GM18951 (cell line): Measurements from ENCODE around the gene PLEKHA4.
"Not testable (repeated sequence)": the region's sequence is repeated elsewhere in the genome, so short reads cannot be mapped to it uniquely, and the experiment has no call there.

Experiments used
- POLR2A ChIP-seq: IDR thresholded peaks from 4 replicates; pipeline ENCODE4 v1.6.1; 2011; ENCODE audit warnings: mild to moderate bottlenecking; ENCODE audit not compliant: insufficient read length, insufficient read depth; ENCODE audit errors: extremely low read depth
- in situ Hi-C: fragments of 300-500 bp; cut with MboI; formaldehyde crosslinking; loops from one replicate; pipeline ENCODE4 v1.12.0; 2022; ENCODE audit warnings: low sequenced_read_pairs, mixed read lengths, inconsistent platforms; ENCODE audit not compliant: unreplicated experiment

PLEKHA4 gene, protein sequence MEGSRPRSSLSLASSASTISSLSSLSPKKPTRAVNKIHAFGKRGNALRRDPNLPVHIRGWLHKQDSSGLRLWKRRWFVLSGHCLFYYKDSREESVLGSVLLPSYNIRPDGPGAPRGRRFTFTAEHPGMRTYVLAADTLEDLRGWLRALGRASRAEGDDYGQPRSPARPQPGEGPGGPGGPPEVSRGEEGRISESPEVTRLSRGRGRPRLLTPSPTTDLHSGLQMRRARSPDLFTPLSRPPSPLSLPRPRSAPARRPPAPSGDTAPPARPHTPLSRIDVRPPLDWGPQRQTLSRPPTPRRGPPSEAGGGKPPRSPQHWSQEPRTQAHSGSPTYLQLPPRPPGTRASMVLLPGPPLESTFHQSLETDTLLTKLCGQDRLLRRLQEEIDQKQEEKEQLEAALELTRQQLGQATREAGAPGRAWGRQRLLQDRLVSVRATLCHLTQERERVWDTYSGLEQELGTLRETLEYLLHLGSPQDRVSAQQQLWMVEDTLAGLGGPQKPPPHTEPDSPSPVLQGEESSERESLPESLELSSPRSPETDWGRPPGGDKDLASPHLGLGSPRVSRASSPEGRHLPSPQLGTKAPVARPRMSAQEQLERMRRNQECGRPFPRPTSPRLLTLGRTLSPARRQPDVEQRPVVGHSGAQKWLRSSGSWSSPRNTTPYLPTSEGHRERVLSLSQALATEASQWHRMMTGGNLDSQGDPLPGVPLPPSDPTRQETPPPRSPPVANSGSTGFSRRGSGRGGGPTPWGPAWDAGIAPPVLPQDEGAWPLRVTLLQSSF

DNA sequence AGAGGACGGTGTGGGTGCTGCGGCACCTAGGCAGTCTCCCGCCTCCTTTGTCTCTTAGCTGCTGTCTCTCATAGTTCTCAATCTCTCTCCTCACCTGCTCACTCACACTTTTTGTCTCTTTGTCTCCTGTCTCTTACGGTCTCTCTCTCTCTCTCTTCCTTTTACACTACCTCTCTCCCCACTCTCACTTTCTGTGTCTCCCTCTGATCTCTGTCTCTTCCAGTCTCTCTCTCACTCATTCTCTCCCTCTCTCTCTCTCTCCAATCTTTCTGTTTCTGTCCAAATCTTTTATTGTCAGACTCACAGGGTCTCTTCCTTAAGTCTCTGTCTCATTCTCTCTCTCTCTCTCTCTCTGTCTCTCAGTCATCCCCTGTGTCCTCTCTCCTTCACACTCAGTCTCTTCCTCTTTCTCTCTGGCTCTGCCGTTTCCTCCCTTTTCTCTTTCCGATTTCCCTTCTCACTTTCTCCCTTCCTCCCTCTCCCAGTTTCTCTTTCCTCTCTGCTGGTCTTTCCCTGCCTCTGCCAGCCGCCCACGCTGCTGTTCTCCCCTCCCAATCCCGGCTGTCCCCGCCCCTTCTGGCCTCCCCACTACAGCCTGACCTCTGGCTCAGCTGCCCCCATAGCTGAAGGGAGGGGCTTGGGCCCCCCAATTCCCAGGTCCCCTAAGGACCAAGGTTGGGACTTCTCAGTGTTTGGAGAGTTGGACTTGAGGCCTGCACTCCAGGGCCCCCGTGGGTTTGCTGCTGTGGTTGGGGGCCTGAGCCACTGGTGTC, at the start of gene PLEKHA4:
PLEKHA4 (minus strand) TSS at position 504 of the 773 bp plus-strand sequence. CDS start 997 bp downstream, outside the sequence.
- no peak for TF ChIP-seq POLR2A
- in situ Hi-C loops: no loop called here

DNA sequence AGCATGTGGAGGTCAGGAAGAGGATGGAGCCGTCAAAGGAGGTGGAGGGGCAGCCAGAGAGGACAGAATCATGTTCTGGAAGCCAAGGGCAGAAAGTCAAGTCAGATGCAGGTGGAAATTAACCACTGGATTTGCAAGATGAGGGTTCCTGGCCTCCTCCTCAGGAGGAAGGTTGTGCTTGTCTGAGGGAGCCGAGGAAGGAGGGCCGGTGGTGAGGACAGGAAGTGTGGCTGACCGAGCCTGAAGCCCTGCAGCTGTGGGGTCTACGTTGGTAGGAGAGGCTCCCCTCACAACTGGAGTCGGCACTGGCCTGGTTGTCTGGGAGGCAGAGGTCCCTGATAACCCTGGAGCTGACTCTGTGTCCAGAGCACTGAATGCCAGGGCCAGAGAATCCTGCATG, 49.7 kb upstream of the PLEKHA4 start:
- in situ Hi-C loops: no loop called here
- no peak for TF ChIP-seq POLR2A

DNA sequence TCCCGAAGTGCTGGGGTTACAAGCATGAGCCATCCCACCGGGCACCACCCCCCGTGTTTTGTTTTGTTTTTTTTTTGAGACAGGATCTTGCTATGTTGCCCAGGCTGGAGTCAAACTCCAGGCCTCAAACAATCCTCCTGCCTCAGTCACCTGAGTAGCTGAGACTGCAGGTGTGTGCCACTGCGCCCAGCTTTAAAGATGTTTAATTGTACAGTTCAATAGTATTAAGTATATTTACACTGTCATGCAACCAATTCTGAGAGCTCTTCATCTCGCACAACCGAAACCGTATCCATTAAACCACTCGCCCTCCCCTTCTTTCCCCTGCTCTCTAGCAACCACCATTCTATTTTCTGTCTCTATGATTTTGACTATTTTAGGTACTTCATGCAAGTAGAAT, 47.3 kb upstream of the PLEKHA4 start:
- in situ Hi-C loops: no loop called here
- no peak for TF ChIP-seq POLR2A

DNA sequence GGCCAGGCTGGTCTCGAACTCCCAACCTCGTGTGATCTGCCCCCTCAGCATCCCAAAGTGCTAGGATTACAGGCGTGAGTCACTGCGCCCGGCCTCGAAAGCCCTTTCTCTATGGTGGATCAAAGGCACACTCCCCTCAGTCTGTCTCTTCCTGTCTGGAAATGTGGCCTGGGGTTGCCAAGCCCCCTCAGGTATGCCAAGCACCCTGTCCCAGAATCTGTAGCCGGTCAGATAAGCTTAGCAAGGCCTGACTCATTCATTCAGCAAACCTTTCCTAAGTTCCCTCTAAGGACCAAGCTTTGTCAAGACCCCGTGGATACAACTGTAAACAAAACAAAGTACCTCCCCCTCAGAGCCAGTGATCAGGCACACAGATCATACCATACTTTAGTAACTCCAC, 45.8 kb upstream of the PLEKHA4 start:
- no peak for TF ChIP-seq POLR2A
- in situ Hi-C loops: no loop called here

DNA sequence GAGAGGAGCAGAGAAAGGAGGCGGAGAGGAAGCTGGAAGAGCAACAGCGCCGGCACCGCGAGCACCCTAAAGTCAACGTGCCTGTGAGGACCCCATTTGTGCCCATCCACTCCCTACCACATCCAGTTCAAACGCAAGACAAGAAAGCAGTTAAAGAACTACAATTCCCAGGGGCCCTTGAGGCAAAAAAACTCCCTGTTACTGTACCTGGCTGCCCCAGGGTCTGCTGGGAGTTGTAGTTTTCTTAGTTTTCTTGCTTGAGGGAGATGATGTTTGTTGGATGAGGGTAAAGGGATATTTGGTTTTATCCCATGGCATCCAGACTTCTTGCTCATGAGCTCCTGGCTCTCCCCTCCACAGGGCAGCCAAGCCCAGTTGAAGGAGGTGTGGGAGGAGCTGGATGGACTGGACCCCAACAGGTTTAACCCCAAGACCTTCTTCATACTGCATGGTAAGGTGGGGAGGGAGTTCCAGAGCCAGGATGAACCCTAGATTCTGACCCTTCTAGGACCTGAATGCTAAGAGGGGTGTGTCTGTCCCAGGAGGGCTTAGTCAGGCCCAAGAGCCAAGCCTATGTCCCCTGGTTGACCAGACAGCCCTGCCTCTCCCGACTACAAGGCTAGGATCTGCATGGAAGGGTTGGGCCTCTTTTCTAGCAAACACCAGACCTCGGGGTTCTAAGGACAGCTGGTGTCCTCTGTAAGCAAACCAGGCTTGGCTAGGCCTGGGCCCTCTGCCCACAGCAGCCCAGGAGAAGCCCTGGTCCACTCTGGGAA, 44.9 kb upstream of the PLEKHA4 start:
- TF ChIP-seq POLR2A: no peak
- in situ Hi-C loops: no loop called here

DNA sequence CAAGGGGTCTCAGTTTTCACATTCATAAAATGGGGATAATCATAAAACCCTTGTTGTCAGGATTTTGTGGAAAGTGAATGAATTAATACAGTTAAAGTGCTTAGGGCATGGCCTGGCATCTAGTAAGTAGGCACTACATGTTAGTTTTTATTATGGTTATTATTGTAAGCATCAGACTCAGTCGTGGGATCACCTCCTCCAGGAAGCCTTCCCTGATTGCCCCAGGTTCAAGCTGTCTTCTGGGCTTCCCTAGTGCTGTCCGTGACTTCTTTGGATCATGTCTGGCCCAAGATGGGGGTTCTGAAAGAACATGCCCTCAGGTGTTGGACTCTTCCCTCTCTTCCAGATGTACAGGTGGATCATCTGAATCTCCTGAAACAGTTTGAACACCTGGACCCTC, 42.4 kb upstream of the PLEKHA4 start:
- in situ Hi-C loops: no loop called here
- TF ChIP-seq POLR2A: no peak

DNA sequence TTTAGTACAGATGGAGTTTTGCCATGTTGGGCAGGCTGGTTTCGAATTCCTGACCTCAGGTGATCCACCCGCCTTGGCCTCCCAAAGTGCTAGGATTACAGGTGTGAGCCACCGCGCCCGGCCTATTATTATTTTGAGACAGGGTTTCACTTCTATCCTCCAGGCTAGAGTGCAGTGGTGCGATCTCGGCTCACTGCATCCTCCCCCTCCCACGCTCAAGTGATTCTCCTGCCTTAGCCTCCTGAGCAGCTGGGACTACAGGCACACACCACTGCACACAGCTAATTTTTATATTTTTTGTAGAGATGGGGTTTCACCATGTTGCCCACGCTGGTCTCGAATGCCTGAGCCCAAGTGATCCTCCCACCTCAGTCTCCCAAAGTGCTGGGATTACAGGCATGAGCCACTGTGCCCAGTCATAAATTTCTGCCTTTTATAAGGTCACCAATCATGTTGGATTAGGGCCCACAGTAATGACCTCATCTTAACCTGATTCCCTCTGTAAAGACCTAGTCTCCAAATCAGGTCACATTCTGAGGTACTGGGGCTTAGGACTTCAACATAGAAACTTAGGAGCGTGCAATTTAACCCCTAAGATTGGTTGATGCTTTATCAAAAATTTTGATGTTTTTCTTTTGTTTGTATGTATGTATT, 41.1 kb upstream of the PLEKHA4 start:
- in situ Hi-C loops: not testable (repeated sequence)

DNA sequence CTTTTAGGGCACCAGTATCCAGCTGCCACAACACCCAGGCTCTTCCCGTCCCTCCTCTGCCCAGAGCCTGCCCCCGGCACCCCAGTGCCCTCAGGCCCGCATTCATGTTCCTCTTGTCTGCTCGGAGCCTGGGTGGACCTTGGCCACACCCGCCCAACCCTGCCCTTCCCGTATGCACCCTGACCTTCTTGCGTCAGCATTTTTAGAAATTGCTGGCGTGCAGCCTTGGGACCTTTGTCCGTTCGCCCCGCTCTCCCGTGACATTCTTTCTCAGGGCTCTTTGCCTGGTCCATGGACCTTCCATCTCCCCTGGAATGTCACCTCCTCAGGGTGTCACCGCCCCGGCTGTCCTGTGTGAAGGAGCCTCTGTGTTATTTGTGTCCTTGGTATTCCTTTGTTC, 39.3 kb upstream of the PLEKHA4 start:
- no peak for TF ChIP-seq POLR2A
- in situ Hi-C loops: no loop called here

DNA sequence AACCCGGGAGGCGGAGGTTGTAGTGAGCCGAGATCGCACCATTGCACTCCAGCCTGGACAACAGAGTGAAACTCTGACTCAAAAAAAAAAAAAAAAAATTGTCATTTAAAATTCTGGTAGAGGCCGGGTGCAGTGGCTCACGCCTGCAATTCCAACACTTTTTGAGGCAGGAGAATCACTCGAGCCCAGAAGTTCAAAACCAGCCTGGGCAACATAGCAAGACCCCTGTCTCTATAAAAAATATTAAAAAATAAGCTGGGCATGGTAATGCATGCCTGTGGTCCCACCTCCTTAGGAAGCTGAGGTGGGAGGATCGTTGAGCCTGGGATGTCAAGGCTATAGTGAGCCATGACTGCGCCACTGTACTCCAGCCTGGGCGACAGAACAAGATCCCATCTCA, 37.9 kb upstream of the PLEKHA4 start:
- TF ChIP-seq POLR2A: no peak
- in situ Hi-C loops: no loop called here

DNA sequence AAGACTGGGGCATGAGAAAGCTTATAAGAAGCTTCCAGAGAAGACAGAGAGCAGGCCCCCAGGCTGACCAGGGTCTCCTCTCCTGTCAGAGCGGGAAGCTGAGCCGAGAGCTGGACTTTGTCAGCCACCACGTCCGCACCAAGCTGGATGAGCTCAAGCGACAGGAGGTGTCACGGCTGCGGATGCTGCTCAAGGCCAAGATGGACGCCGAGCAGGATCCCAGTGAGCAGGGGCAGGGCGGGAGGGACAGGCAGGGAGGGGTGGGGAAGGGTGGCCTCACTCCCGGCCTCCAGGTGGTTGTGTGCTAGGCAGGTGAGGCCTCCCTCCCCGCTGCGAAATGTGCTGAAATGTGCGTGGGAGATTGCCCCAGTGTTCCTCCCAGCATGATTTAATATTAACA, 37.2 kb upstream of the PLEKHA4 start:
- in situ Hi-C loops: no loop called here

DNA sequence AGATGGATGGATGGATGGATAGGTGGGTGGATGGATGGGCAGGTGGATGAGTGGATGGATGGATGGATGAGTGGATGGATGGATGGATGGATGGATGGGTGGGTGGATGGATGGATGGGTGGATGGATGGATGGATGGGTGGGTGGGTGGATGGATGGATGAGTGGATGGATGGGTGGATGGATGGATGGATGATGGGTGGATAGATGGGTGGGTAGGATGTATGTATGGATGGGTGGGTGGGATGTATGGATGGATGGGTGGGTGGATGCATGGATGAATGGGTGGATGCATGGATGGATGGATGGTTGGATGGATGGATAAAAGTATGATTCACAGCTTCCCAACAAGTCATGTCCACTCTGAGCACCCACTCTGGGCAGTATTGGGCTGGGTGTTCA, 35.4 kb upstream of the PLEKHA4 start:
- in situ Hi-C loops: not testable (repeated sequence)

More for the DNA sequence above, 37.2 kb upstream of the PLEKHA4 start:
- TF ChIP-seq POLR2A: no peak

DNA sequence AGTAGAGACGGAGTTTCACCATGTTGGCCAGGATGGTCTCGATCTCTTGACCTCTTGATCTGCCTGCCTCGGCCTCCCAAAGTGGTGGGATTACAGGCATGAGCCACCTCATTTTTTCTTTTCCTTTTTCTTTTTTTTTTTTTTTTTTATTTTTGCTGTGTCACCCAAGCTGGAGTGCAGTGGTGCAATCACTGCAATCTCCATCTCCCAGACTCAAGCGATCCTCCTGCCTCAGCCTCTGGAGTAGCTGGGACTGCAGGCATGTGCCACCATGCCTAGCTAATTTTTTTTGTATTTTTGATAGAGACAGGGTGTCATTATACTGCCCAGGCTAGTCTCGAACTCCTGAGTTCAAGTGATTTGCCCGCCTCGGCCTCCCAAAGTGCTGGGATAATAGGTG, 33.9 kb upstream of the PLEKHA4 start:
- in situ Hi-C loops: not testable (repeated sequence)
